Keratinocyte (primary cell): Measurements from ENCODE around the gene VEGFA.

ENCODE experiments used
- CTCF ChIP-seq, 3 experiments: IDR thresholded peaks in 1 of 3; conservative IDR thresholded peaks in 1 of 3; optimal IDR thresholded peaks in 1 of 3; 2 replicates in 2 of 3; 3 replicates in 1 of 3; pipeline versions ENCODE3 to v1.5.1; 2011; ENCODE audit warnings: low read length in 3 of 3, mild to moderate bottlenecking in 3 of 3, moderate library complexity in 2 of 3, control low read depth in 1 of 3, inconsistent platforms in 1 of 3; ENCODE audit not compliant: insufficient read depth in 2 of 3; ENCODE audit errors: extremely low read depth in 1 of 3
- EZH2 ChIP-seq: IDR thresholded peaks from one replicate; pipeline ENCODE4 v1.6.1; 2012; ENCODE audit warnings: inconsistent platforms, mild to moderate bottlenecking, low read length, moderate library complexity

DNA sequence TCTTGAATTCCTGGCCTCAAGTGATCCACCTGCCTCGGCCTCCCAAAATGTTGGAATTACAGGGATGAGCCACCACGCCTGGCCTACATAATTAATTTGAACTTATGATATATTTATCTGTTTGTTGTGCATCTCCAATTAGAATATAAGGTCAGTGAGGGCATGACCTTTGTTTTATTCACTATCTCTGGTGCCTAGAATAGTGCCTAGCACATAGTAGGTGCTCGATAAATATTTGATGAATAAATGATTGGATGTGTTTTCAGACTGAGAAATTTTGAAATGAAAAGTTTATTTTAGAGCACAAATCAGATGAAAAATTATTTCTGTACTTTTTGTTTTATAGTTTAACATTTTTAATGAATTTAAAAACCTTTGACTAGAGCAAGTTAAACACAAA, 19.4 kb upstream of the VEGFA start:
- no peak for TF ChIP-seq CTCF (optimal IDR thresholded peaks at IDR 0.05 in 1 of 3, IDR thresholded peaks at IDR 0.05 in 1 of 3, conservative IDR thresholded peaks at IDR 0.05 in 1 of 3; ENCODE audit: extremely low read depth in 1 of 3, insufficient read depth in 2 of 3, low read length in 3 of 3)
- TF ChIP-seq EZH2 = no peak
